ENCODE data around the gene TBCB. TPM values are rescaled to one million over a fixed set of nuclear protein-coding genes. Genes with fewer than 3 reads are reported as not detected.

TBCB gene
- polyA plus RNA-seq, 3 donors = 167 to 233 (median 178) TPM

GRCh38 chr19:36081894-36082293, 33.4 kb upstream of the TBCB start:
- Mint-ChIP-seq H3K4me3 (no peak overlapping the region), H3K27ac (peak overlapping the region in 3 of 7 donors; percentile 32 to 59 (median 34)), H3K9me3 (no peaks in the 10 kb centered on the region), H3K4me1 (no peaks in the 10 kb centered on the region), H3K27me3 (ENCODE audit: low read depth in 3 of 3) (peaks cover 0 to 4% (median 0%) of the 10 kb centered on the region in 3 donors), H3K36me3 (peaks cover 59 to 86% of the 10 kb centered on the region in 2 donors)
- no peak overlapping the region for H3K4me3 ChIP-seq (replicated peaks in 1 of 3; ENCODE audit: low read depth in 2 of 3, low read length in 3 of 3)
- H3K4me1 ChIP-seq (ENCODE audit: control insufficient read depth in 1 of 2, insufficient read depth in 2 of 2, low read length in 2 of 2) = no peaks in the 10 kb centered on the region
- no peak for TF ChIP-seq CTCF (IDR thresholded peaks at IDR 0.05)
- no peak overlapping the region for H3K4me2 ChIP-seq (replicated peaks; ENCODE audit: extremely low read depth, low read length, poor library complexity, severe bottlenecking)
- H3K27me3 ChIP-seq (ENCODE audit: control insufficient read depth in 2 of 2, insufficient read depth in 2 of 2, low read length in 2 of 2) = no peaks in the 10 kb centered on the region
- no peak overlapping the region for H3K27ac ChIP-seq (ENCODE audit: low read depth in 1 of 2, low read length in 2 of 2)
- H3K79me2 ChIP-seq (ENCODE audit: insufficient read depth, low read length) = no peaks in the 10 kb centered on the region
- H3K36me3 ChIP-seq (replicated peaks in 1 of 2; ENCODE audit: control insufficient read depth in 1 of 2, insufficient read depth in 2 of 2, low read length in 2 of 2) = peaks cover 44 to 78% of the 10 kb centered on the region in 2 donors
- no peaks in the 10 kb centered on the region for H3K9me3 ChIP-seq (replicated peaks in 1 of 2; ENCODE audit: control insufficient read depth in 1 of 2, insufficient read depth in 1 of 2, low read length in 2 of 2)
- no peak for DNase-seq
- intact Hi-C loops (cut with micrococcal nuclease) = no loop called here
- H4K20me1 ChIP-seq (ENCODE audit: insufficient read depth, low read length) = no peaks in the 10 kb centered on the region
- WGBS (ENCODE audit: insufficient coverage) = 95% methylated on average over 4 of the region's 7 CpGs
- no peak overlapping the region for H2AFZ ChIP-seq (ENCODE audit: insufficient read depth, low read depth, low read length, poor library complexity, severe bottlenecking)
- no peak overlapping the region for H3K9ac ChIP-seq (ENCODE audit: insufficient read depth, low read length, poor library complexity, severe bottlenecking)

- no peak overlapping the region for H3K27ac ChIP-seq (ENCODE audit: low read depth in 1 of 2, low read length in 2 of 2)
- Mint-ChIP-seq H3K9me3 (no peaks in the 10 kb centered on the region), H3K36me3 (peaks cover 55 to 88% of the 10 kb centered on the region in 2 donors), H3K4me3 (no peak overlapping the region), H3K4me1 (no peaks in the 10 kb centered on the region), H3K27me3 (ENCODE audit: low read depth in 3 of 3) (peaks cover 0 to 4% (median 0%) of the 10 kb centered on the region in 3 donors), H3K27ac (peak overlapping the region in 1 of 7 donors; percentile 42)
- no peaks in the 10 kb centered on the region for H3K79me2 ChIP-seq (ENCODE audit: insufficient read depth, low read length)
- no peak for TF ChIP-seq CTCF (IDR thresholded peaks at IDR 0.05)
- peaks cover 45 to 75% of the 10 kb centered on the region in 2 donors for H3K36me3 ChIP-seq (replicated peaks in 1 of 2; ENCODE audit: control insufficient read depth in 1 of 2, insufficient read depth in 2 of 2, low read length in 2 of 2)
- H3K9ac ChIP-seq (ENCODE audit: insufficient read depth, low read length, poor library complexity, severe bottlenecking) = no peak overlapping the region
- no peak overlapping the region for H3K4me2 ChIP-seq (replicated peaks; ENCODE audit: extremely low read depth, low read length, poor library complexity, severe bottlenecking)
- no peaks in the 10 kb centered on the region for H3K4me1 ChIP-seq (ENCODE audit: control insufficient read depth in 1 of 2, insufficient read depth in 2 of 2, low read length in 2 of 2)
- H3K4me3 ChIP-seq (replicated peaks in 1 of 3; ENCODE audit: low read depth in 2 of 3, low read length in 3 of 3) = no peak overlapping the region
- intact Hi-C loops (cut with micrococcal nuclease) = no loop called here
- H2AFZ ChIP-seq (ENCODE audit: insufficient read depth, low read depth, low read length, poor library complexity, severe bottlenecking) = no peak overlapping the region
- H4K20me1 ChIP-seq (ENCODE audit: insufficient read depth, low read length) = no peaks in the 10 kb centered on the region
- H3K27me3 ChIP-seq (ENCODE audit: control insufficient read depth in 2 of 2, insufficient read depth in 2 of 2, low read length in 2 of 2) = no peaks in the 10 kb centered on the region
- DNase-seq = no peak
- no peaks in the 10 kb centered on the region for H3K9me3 ChIP-seq (replicated peaks in 1 of 2; ENCODE audit: control insufficient read depth in 1 of 2, insufficient read depth in 1 of 2, low read length in 2 of 2)
- WGBS (ENCODE audit: insufficient coverage) = 99% methylated on average over 13 of the region's 13 CpGs
Measured at GRCh38 chr19:36082916-36083315, 32.4 kb upstream of the TBCB start.

All from CD14-positive monocyte (primary cell).